ENCODE results near the gene BCOR.

The BCOR gene

DNA sequence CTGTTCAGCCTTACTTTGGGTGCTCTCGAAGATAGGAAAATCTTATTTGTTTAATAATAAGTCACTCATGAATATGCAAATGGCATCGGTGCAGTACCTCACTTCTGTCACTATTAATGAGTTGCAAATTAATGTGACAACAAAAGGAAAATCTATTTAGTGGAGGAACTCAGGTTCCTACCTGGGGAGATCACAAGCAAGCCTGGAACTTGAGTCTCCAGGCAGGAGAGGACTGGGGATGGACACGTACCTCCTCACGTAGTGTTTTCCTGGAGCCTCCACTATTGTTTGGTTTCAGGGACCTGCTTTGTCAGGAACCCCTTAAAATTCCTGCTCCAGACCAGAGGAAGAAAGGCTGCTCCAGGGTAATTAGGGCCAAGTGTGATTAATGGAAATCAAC, 82.1 kb downstream of the BCOR start:
- DNase-seq = no peak

DNA sequence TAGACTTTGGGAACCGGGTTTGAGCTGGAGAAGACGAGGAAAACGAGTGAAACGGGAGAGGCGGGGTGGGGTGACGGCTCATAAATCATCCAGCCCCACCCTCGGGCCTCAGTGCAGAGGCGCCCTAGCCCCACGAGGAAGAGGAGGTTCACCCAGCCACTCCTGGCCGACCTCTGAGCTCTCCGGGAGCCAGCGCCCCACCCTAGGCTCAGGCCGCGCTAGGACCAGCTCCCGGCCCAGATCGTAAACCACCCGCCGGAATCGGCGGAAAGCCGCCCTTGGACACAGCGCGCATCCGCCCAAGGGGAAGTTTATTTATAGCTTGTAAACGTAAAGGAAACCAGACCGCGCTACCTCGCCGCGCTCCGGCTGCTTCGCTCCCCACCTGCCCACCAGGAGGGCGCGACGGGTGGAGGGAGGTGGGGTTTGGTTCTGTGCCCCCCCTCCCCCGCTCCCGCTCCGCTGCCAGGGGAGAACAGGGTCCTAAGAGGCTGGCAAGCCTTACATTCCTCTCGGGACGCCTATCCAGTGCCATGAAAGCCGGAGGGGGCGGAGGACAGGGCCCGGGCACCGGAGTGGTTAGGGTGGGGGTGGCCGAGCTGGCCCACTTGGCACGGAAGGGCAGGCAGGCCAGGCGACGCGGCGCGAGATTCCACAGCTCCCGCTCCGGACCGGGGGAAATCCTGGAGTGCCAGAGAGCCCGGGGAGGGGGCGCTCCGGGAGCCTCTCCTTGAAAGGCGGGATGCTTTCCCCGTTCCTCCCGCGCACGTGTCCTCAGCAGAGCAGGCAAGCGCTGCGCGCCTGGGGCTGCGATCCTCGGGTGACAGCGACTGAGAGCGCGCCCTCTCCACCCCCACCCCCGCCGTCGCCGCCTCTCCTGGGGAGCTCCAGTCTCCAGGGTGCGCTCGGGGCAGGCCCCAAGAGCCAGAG, 84.2 kb downstream of the BCOR start:
- DNase-seq = peak; percentile 41 to 55

DNA sequence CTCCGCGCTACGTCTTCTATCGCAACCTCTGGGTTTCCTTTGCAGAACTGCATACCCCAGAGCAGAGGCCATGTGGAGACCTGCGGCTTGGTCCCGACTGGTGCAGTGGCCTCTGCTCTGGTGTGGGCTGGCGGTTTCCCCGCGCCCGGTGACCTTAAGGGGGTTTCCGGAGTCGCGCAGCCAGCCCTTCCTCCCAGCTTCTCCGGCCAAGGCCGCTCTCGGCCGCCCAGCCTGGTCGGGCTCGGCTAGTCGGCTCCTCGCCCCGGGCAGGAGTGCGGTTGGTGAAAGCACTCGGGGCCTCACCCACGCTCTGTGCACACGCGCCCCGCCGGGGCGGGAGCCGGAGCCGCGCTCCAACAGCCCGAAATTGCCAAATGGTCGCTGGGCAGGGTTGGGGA, 84.9 kb downstream of the BCOR start:
- DNase-seq = peak in 1 of 2 donors; percentile 13

DNA sequence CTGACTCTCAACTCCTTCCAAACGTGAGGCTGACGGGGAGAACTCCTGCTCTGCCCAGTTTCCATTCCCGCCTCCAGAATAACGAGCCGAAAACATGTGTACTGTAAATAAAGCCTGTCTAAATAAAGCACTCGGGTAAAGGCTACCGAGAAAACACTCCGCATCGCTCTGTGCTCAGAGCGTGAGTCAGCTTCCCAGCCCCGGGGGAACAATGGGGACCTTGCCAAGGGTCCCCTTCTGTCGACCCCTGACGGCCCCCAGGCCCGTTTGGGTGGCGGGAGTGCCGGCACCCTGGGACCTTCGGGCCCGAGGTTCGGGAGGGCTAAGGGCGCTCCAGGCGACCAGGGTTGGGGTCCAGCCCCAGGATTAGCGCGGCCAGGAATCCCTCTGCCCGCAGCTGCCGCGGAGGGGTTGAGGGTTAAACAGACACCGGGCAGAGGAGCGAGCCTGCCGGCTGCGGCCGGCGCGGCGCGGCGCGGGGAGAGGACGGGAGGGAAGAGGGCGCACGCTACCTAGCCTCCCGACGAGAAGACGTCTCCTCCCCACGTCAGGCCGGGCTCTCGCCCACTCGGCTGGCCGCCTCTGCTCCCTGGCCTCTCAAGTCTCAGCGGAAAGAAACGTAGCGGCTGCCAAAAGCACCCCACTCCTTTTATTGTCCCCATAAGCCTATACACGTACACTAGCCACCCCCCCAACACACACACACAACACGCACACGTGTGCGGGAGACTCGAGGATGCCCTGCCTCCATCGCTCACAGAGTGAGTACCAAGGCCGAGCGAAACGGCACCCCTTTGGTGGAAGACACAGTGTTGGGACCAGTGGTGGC, 85.5 kb downstream of the BCOR start:
- no peak for DNase-seq

DNA sequence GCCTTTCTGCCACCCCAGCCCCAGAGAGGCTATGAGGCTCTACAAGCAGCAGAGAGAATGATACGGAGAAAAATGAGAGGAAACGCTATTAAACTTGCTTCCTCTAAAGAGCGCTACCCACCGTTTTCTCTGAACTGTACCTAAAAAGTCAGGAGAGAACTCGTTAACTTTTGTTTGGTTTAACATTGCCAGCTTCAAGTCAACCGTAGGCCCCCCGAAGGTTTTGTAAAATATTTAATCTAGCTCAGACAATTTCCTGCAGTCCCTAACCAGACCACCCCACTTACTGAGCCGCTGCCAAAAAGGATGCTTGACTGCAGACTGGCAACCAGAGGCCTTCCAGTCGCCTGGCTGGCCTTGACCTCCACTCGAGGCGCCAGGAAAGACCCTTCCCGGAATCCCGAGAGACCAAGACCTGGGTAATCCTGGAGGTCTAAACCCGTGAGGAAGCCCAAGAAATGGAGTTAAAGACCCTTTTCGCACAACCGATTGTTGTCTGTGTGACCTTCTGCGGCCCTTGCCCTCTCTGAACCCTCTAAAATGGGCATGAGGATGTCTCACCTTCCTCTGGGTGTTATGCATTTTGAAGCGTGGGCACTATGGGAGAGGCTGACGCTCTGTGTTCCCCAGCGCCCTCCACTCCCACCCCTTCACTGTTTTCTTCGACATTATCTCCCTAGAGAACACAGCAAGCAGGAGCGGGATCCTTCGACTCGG, 86.3 kb downstream of the BCOR start:
- DNase-seq = no peak

DNA sequence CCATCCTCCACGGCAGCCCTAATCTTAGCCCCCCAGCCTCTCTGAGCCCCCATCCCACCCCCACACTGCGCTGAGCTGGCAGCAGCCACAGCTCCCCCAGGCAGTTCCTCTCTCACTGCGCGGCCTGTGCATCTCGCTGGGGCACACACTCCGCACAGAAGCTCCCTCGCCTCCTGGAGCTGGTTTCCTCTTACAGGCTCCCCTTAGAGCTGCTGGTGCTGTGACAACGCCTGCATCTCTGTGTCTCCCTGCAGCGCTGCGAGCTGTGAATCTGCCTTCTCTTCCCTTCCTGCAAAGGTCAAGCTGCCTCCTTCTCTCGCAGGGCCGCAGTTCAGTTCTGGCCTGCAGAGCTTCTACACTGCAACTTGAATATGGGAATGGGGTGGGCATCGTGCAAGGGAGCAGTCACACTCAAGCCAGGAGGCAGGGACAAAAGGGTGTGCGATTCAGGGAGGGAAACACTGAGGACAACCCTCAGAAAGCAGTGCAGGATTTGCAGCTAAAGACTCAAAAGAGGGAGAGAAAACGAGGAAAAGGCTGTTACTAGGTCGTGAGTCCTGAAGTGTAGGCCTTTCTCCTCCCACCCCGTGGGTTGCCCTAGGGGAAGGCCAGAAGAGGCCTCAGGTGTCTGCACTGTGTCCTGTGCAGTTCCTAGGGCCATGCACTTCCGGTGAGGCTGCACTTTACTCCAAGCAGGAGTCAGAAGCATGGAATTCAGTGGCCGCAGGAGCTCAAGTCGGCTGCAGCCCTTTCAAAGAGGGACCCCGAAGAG, 87.0 kb downstream of the BCOR start:
- no peak for DNase-seq

DNA sequence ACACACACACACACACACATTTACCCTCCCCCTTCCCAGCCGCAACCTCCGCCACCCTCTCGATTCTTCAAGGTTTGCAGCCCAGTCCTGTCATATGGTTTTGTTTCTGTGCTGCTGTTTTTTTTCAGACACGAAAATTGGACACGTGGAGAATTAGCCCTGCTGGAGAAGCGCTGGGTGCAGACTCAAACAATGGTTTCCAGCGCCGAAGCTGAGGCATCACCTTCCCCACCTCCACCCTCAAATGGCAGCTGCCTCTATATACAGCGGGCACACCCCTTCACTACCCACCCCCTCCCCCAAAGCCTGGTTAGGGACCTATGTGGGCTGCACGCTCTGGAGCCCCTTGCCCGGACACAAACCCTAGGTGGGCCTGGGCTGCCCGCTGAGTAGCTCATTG, 87.9 kb downstream of the BCOR start:
- no peak for DNase-seq

DNA sequence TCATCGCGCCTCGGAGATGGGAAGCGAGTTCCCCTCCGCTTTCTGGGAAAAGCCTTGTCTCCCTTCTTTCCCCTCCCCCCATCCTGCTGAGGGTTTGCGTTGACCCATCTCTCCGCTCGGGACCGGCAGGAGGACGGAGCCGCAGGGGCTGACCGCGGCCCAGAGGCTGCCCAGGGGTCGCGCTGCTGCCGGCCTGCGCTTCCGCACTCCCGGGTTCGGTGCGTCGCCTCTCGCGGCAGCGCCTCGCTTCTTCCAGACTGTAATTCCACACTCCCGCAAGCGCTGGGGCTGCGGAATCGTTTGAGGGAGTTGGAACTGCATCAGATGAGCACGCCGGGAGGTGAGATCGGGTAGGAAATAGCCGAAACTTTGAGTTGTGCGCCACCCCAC, 88.3 kb downstream of the BCOR start:
- DNase-seq = no peak

DNA sequence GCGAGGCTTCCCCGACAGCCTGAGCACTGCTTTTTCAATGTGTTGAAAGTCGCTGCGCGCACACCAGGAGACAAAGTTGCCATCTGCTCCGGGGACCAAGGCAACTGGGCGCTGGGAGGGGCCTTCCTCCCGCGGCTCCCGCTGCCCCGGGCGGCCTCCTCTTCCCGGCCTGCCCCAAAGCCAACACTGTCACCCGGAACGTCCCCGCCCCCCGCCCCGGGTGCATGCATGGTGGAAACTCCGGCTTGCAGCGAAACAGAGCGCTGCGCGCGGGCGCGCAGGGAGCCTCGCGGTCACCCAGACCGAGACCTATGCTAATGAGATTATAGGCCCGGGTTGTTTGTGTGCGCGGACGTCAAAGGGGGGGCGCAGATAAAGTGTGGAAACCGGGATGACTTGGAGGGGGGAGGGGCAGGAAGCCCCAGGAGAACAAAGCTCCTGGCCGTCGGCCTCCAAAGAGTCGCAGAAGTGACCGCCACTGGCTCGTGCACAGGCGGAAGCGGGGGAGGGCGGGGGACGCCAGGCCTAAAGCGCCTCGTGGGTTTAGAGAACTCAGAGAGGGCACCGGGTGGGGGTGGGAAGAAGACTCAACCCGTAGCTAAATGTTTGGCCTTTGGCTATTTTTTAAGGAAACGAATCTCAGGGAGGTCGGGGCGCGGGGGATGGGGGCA, 88.8 kb downstream of the BCOR start:
- DNase-seq = no peak

DNA sequence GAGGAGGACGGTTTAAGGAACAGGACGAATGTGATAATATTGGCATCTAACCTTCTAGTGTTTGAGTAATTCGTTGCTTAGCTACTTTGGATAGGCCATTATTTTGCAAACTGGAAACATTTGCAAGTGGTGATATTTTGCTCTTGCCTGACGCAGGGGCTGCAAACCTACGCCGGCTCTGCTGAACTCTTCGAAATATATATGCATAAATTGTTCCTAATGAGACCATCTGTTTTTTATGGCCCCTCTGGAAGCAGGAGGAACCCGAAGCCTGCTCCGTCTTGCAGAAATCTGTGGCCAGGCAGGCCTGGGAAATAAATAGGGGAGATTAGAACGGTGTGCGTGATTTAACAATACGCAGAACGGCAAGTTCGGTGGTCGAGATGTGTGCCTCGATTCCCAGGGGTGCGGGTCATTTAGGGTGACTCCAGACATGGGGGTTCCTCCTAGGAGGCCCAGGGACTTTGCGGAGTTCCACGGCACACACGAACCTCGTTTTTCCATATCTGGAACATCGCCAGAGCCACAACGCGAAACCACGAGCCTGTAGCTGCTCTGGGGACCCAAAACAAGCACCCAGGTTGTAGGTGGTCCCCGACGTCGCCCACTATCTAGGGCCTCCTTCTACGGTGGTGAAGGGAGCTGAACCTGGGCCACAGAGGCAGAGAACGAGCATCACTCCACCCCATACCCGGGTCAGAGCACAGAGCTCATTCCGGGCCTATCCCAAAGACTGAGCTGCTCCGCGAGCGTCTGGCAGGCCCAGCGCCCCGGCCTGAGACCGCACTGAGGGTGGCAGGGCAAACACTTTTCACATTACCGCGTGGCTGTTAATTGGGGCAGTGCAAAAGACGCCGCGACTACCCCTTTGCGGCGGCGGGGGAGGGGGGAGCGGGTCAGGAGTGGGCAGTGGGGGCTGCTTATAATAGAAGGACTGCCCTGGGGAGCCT, 89.7 kb downstream of the BCOR start:
- no peak for DNase-seq

DNA sequence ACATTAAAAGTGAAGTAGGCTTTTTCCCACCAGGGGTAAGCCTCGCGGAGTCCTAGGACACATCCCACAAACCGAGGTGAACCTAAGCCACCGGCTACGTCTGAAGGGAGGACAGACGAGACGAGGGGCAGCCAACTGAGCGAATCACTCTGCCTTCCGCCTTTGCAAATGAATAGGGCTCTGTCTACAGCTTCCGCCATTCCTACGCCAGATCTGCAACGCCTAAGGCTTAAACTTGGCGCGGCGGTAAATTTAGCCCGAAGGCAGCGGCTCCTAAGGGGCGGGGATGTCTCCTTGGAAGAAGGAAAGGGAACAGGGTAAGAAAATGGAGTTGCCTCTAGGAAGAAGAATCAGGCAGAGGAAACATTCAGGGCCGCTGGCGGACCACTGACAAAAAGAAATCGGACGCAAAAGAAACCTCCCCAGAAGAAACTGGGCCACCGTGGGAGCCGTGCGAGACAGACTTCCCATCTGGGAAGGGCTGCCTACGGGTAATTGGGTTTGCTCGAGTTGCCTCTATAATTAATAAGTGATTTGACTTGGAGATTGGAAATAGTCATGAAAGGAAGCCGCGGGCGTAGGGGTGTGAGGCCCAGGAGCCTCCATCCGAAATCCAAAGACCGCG, 90.5 kb downstream of the BCOR start:
- DNase-seq = no peak

DNA sequence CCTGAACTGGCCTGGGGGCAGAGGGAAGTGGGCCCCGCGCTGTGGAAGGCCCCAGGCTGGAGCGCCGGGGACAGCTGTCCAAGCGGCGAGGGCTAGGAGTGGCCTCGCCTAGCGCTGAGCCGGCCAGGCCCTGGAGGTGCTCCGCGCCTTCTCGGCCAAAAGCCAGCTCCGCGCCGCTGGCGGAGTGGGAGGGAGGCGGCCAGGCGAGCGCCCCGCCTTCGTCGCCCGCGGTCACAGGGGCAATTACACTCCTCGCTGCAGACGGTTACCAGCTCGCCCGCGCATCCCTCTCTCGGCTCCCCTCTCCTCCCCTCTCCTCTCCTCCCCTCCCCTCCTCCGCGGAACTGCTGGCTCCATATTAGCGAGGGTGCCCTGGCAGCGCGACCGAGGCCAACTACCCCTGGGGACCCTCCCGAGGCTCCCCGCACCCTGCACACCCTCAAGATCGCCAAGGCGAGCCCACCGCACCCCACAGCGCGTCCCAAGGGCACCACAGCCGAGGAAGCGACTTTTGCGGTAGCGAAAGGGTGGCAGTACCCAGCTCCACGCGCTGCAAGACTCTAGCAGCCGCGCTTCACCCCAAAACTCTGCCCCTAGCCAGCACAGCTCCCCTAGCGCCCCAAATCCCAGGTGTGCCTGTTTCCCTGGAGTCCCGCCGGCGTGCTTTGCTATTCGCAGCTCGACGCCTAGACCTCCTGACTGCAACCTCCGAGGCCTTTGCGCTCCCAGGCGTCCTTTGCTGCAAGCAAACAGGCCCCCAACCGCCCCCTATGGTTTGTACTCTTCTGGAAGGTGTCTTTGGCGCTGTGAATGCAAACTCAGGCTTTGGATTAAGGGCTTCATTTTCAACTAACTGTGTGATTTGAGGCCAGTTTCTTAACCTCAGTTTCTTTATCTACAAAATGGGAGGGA, 91.4 kb downstream of the BCOR start:
- no peak for DNase-seq

DNA sequence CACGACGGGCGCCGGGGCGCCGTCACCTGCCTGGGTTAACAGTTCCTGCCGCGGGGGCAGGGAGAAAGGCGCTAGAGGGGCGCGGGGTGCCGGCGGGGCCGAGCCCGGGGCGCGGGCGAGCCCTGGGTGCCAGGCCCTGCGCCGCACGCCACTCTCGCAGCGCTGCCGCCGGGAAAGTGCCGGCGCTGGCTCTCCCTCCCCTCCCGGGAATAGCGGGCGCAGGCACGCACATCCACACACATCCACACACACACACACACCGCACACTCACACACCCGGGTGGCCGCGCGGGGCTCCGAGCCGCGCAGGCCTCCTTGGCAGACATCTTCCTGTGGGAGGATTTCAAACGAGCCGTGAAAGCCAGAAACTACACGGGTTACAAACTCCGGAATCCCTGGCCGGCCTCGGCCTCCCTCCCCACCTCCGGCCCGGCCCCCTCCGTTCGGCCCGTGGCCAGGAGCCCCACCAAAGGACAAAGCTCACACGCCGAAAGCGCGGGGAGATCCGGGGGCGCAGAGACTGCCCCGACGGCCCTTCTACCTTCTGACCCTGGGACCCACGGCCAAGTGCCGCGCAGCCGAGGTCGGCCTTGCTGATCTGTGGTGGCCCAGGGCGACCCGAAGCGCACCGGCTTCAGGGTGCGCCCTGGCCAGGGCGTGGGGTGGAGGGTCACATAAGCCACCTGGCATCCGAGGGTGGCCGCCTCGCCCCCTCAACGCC, 92.3 kb downstream of the BCOR start:
- DNase-seq = no peak

DNA sequence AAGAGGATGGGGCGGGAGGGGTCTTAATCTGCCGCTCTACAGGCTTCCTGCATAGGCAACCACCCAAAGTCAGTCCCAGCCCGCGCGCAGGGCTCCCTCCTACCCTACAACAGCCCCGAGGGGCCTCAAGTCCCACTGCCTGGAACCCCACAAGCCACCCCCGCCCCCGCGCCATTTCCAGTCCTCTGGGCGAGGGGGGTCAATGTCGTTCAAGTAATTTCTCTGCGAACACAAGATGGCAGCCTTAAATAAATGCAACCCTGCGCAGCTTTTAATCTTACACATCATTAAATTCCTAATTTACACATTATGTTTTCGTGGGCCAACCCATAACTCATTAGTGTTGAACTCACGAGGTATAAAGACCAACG, 92.9 kb downstream of the BCOR start:
- DNase-seq = no peak

DNA sequence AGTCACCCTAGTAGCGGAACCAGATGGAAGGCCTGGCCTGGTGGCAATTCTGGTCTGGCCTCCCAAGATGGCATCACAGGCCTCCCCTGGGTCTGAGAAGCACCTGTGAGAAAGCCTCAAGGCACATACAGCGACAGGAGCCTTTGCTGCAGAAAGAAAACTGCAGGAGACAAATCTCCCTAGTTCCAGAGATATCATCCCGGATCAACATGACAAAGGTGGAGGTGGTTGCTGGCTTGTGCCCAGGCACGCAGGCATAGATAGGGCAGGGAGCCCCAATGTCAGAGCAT, 93.6 kb downstream of the BCOR start:
- no peak for DNase-seq

DNA sequence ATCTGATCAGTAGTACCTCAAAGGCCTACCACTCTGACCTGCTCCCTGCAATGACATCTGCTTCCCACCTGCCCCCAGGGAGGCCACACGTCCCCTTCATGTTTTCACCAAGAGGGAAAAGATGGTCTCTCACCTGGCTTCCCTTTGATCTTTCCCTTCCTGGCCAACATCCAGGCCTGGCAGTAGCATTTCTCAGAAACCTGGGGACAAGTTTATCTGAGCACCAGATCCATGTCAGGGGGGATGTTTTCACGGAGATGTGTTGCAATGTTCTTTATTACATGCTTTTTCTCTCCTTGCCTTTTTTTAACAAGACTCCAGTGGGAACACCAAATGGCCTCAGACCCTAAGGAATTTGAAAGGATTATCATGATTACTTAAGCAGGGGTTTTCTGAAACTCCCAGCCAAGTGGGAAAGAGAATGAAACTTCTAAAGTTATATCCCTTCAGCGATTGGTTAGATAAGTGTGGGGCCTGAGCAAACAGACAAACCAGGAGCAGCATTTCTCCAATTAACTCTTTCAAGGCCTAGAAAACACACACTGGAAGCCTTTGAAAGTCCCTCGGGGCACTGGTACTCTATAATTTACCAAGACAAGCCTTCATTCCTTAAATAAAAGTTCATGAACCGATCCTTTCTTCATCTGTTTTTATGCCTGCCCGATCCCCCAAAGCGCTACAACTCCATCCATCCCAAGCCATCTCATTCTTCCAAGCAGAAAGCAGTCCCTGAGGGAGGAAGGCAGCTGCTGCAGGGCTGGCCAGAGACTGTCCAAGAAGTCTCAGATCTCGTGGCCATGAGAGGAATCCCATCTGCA, 94.1 kb downstream of the BCOR start:
- DNase-seq = no peak

DNA sequence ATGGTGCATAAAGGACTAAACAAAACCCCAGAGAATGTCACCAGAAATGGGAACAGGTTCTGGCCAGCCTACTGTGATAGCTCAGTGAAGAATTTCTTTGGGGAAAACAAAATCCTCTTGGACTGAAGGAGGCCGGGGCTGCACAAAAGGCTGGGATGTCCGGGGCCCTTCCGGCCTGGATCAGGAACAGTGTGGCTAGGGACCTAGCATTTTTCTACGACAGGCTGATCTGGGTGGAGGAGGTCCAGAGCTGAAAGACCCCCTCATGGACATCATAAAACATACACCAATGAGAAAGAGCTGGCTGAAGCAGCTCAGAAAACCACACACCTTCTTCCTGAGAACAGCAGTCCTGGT, 94.7 kb downstream of the BCOR start:
- no peak for DNase-seq

All from CD4-positive, alpha-beta T cell treated with Interleukin-4 for 1 hour (primary cell).